GM23248 (cell line): ENCODE results near the gene ADH1A. TPM values are rescaled to one million over a fixed set of nuclear protein-coding genes. Genes with fewer than 3 reads are reported as not detected.

ENCODE experiments used
- DNase-seq: peaks from one replicate; pipeline ENCODE4 v3.0.0-alpha.2; 2015
- H2AFZ ChIP-seq: fragments of 200-600 bp; sonication (generic); 2 replicates; pipeline ENCODE4 v1.6.1; 2016; ENCODE audit warnings: antibody characterized with exemption
- H3F3A ChIP-seq: fragments of 200-600 bp; sonication (generic); 2 replicates; pipeline ENCODE4 v1.6.1; 2016; ENCODE audit warnings: mild to moderate bottlenecking, antibody characterized with exemption, mixed run types; ENCODE audit not compliant: insufficient read depth
- H3K27ac ChIP-seq: fragments of 200-600 bp; sonication (generic); 2 replicates; pipeline ENCODE4 v1.5.1; 2016; ENCODE audit warnings: mild to moderate bottlenecking
- H3K27me3 ChIP-seq: fragments of 200-600 bp; sonication (generic); replicated peaks from 2 replicates; pipeline ENCODE4 v1.6.1; 2016; ENCODE audit warnings: mild to moderate bottlenecking; ENCODE audit not compliant: insufficient read depth
- H3K36me3 ChIP-seq: fragments of 200-600 bp; sonication (generic); 2 replicates; pipeline ENCODE4 v1.6.1; 2016; ENCODE audit warnings: low read depth, mild to moderate bottlenecking
- H3K4me1 ChIP-seq: fragments of 200-600 bp; sonication (generic); 2 replicates; pipeline ENCODE4 v1.6.1; 2016; ENCODE audit warnings: mild to moderate bottlenecking; ENCODE audit not compliant: insufficient read depth
- H3K4me2 ChIP-seq: fragments of 200-600 bp; sonication (generic); one replicate; pipeline ENCODE4 v1.6.1; 2016; ENCODE audit warnings: mild to moderate bottlenecking; ENCODE audit not compliant: unreplicated experiment
- H3K4me3 ChIP-seq: fragments of 200-600 bp; sonication (generic); 2 replicates; pipeline ENCODE4 v1.5.1; 2016; ENCODE audit warnings: mild to moderate bottlenecking
- H3K79me2 ChIP-seq: fragments of 200-600 bp; sonication (generic); 2 replicates; pipeline ENCODE4 v1.6.1; 2016; ENCODE audit warnings: mild to moderate bottlenecking; ENCODE audit not compliant: insufficient read depth
- H3K9ac ChIP-seq: fragments of 200-600 bp; sonication (generic); 2 replicates; pipeline ENCODE4 v1.6.1; 2016; ENCODE audit warnings: mild to moderate bottlenecking
- H3K9me2 ChIP-seq: fragments of 200-600 bp; sonication (generic); 2 replicates; pipeline ENCODE4 v1.6.1; 2016; ENCODE audit warnings: mixed run types, mild to moderate bottlenecking, moderate library complexity; ENCODE audit not compliant: insufficient read depth
- H3K9me3 ChIP-seq: fragments of 200-600 bp; sonication (generic); one replicate; pipeline ENCODE4 v1.6.1; 2017; ENCODE audit warnings: low read depth
- H4K20me1 ChIP-seq: fragments of 200-600 bp; sonication (generic); 2 replicates; pipeline ENCODE4 v1.6.0; 2016; ENCODE audit not compliant: insufficient read depth
- EZH2 ChIP-seq: fragments of 200-600 bp; sonication (generic); IDR thresholded peaks from 2 replicates; pipeline ENCODE4 v1.6.1; 2018; ENCODE audit warnings: antibody characterized with exemption, mild to moderate bottlenecking; ENCODE audit not compliant: insufficient read depth, poor library complexity, severe bottlenecking
- EZH2phosphoT487 ChIP-seq: fragments of 200-600 bp; sonication (generic); IDR thresholded peaks from 2 replicates; pipeline ENCODE4 v1.6.1; 2018; ENCODE audit warnings: antibody characterized with exemption, moderate library complexity, mild to moderate bottlenecking, low read depth; ENCODE audit not compliant: insufficient read depth
- WGBS, 2 experiments: methylation state at CpG; one replicate each; pipeline ENCODE4 v1.1.6; 2015 to 2017; ENCODE audit warnings: low lambda C conversion rate in 2 of 2, low coverage in 1 of 2; ENCODE audit errors: missing lambda C conversion rate in 2 of 2; 5-methylcytosine and 5-hydroxymethylcytosine counted together
- in situ Hi-C: fragments of 300-500 bp; cut with MboI; formaldehyde crosslinking; loops from 2 replicates; pipeline ENCODE4 v1.15.0; 2020
- polyA plus RNA-seq: library from polyadenylated mRNA; unstranded; fragments of >200 nt; fragmentation: Nextera tagmentation; extraction: Ambion mirVana; gene quantifications from 2 replicates; pipeline ENCODE4 v1.2.1, GENCODE V29; 2016
- total RNA-seq: library from RNA; depleted of rRNA; stranded (reverse); fragments of >200 nt; shearing (Covaris generic); gene quantifications from 2 replicates; pipeline ENCODE4 v1.2.3, GENCODE V29; 2014; rRNA removed

Gene ADH1A
- total RNA-seq, result not detected in 2 replicates
- not detected in 2 replicates for polyA plus RNA-seq

GRCh38 chr4:99290848-99291786 is at the start of gene ADH1A:
TSS of gene ADH1A (minus strand) at chr4:99290985. CDS start at chr4:99290914, 71 bp downstream.
- Histone ChIP-seq H3K4me3 (no peak within 1 kb of the TSS), H3K9ac (no peak within 1 kb of the TSS), H3K9me2 (no peaks in the 10 kb centered on the region), H3K79me2 (no peaks in the 10 kb centered on the region), H3K4me1 (no peaks in the 10 kb centered on the region), H3K27me3 (no peaks in the 10 kb centered on the region), H4K20me1 (no peaks in the 10 kb centered on the region), H3K9me3 (no peaks in the 10 kb centered on the region), H3F3A (no peaks in the 10 kb centered on the region), H3K27ac (no peak within 1 kb of the TSS), H2AFZ (no peak within 1 kb of the TSS), H3K4me2 (no peak within 1 kb of the TSS), H3K36me3 (no peaks in the 10 kb centered on the region)
- in situ Hi-C loops, result no loop called here
- TF ChIP-seq EZH2 (no peak), EZH2phosphoT487 (no peak)
- 59 to 65% methylated on average over 3 of the region's 3 CpGs for WGBS, 2 experiments
- no peak for DNase-seq

GRCh38 chr4:99339172-99339571 is 48.4 kb upstream of the ADH1A start:
- Histone ChIP-seq H3K4me2 (no peak overlapping the region), H3K27me3 (no peaks in the 10 kb centered on the region), H4K20me1 (no peaks in the 10 kb centered on the region), H3K9ac (no peak overlapping the region), H3K9me2 (no peaks in the 10 kb centered on the region), H3K9me3 (no peaks in the 10 kb centered on the region), H3K4me3 (no peak overlapping the region), H3K27ac (no peak overlapping the region), H3K4me1 (no peaks in the 10 kb centered on the region), H3K79me2 (no peaks in the 10 kb centered on the region), H2AFZ (no peak overlapping the region), H3K36me3 (no peaks in the 10 kb centered on the region), H3F3A (no peaks in the 10 kb centered on the region)
- DNase-seq, result no peak
- in situ Hi-C loops, result no loop called here
- WGBS, 2 experiments, result 61 to 64% methylated on average over 3 of the region's 3 CpGs
- no peak for TF ChIP-seq EZH2
- TF ChIP-seq EZH2phosphoT487, result no peak

- no peaks in the 10 kb centered on the region for H3K4me1 ChIP-seq
- no peak overlapping the region for H2AFZ ChIP-seq
- no peaks in the 10 kb centered on the region for H3K27me3 ChIP-seq
- in situ Hi-C loops, result no loop called here
- no peak overlapping the region for H3K9ac ChIP-seq
- TF ChIP-seq EZH2phosphoT487, result no peak
- no peak for TF ChIP-seq EZH2
- no peaks in the 10 kb centered on the region for H3F3A ChIP-seq
- H3K27ac ChIP-seq, result no peak overlapping the region
- no peaks in the 10 kb centered on the region for H3K79me2 ChIP-seq
- no peaks in the 10 kb centered on the region for H3K36me3 ChIP-seq
- no peak overlapping the region for H3K4me2 ChIP-seq
- WGBS, 2 experiments, result 49 to 60% methylated on average over 4 of the region's 4 CpGs
- no peaks in the 10 kb centered on the region for H3K9me2 ChIP-seq
- no peaks in the 10 kb centered on the region for H4K20me1 ChIP-seq
- no peaks in the 10 kb centered on the region for H3K9me3 ChIP-seq
- DNase-seq, result no peak
- H3K4me3 ChIP-seq, result no peak overlapping the region
These were observed 45.8 kb upstream of the ADH1A start for GRCh38 chr4:99336553-99336952.

- H3K4me3 ChIP-seq, result no peak overlapping the region
- in situ Hi-C loops, result no loop called here
- H3K9me2 ChIP-seq, result no peaks in the 10 kb centered on the region
- H3K27ac ChIP-seq, result no peak overlapping the region
- no peak for DNase-seq
- H4K20me1 ChIP-seq, result no peaks in the 10 kb centered on the region
- H3K4me1 ChIP-seq, result no peaks in the 10 kb centered on the region
- no peak overlapping the region for H3K4me2 ChIP-seq
- no peaks in the 10 kb centered on the region for H3K79me2 ChIP-seq
- no peak overlapping the region for H2AFZ ChIP-seq
- H3F3A ChIP-seq, result no peaks in the 10 kb centered on the region
- no peak overlapping the region for H3K9ac ChIP-seq
- TF ChIP-seq EZH2phosphoT487 (no peak), EZH2 (no peak)
- H3K9me3 ChIP-seq, result no peaks in the 10 kb centered on the region
- no peaks in the 10 kb centered on the region for H3K36me3 ChIP-seq
- 58 to 64% methylated on average over 1 of the region's 1 CpG for WGBS, 2 experiments
- H3K27me3 ChIP-seq, result no peaks in the 10 kb centered on the region
These were observed 44.1 kb upstream of the ADH1A start for GRCh38 chr4:99334880-99335279.
